HG03045 (cell line): ENCODE results near the gene CELA2A.
"Not testable (repeated sequence)": the region's sequence is repeated elsewhere in the genome, so short reads cannot be mapped to it uniquely, and the experiment has no call there.

ENCODE experiments used
- ATAC-seq: cut with Tn5 transposase; IDR thresholded peaks from one replicate; pipeline ENCODE4 v1.9.1; 2021; ENCODE audit warnings: mild to moderate bottlenecking, moderate library complexity; ENCODE audit not compliant: unreplicated experiment

CELA2A gene

DNA sequence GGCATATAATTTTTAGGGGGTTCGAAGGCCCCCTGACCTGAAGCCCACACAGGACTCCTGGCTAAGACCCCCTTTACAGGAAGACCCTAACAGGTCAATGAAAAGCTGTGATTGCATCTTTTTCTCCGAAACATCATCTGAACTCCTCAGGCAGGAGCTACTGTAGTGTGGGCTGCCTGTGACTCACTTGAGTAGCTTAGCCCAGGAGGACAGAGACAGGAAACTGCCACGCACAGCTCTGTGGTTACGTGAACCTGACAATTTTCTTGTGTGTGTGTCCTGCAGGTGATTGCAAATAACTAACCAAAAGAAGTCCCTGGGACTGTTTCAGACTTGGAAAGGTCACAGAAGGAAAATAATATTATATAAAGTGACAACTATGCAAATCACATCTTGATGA lies 34.5 kb downstream of the CELA2A start:
- ATAC-seq = not testable (repeated sequence)

DNA sequence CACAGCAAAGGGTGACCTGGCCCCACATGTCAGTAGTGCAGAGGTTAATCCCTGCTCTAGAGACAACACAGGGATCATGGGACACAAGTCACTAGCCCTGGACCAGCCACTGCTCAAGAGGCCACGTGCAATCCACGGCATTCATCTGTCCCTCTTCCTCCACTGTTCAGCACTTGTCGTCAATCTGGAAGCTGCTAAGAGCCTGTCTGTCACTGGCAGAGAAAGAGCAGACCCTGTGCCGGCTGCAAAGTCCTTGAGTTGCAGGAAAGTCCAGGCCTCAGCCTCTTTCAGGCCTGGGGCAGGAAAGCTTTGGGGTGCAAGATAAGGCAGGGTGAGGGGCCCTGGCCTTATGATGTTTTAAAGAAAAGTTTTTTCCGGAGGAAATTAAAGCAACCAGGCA lies 36.1 kb downstream of the CELA2A start:
- no peak for ATAC-seq

DNA sequence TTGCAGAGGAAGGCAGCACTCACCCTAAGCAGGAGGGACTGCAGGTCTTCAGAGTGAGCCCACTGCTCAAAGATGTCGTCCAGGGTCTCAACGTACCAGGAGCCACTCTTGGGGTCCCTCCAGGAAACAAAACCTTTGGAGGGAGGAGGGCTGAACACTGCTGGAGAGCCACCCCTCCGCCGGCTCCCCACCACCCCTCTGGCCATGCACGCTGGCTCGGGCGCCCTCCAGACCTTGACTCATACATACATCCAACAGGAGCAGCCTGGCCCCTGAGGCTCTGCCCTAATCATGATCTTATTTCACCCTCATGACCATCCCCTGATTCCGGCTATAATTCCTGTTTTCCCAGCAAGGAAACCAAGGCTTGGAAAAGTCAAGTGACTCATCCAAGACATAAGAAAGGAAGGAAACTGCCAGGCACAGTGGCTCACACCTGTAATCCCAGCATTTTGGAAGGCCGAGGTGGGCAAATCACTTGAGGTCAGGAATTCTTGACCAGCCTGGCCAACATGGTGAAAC lies 37.4 kb downstream of the CELA2A start:
- ATAC-seq = no peak

DNA sequence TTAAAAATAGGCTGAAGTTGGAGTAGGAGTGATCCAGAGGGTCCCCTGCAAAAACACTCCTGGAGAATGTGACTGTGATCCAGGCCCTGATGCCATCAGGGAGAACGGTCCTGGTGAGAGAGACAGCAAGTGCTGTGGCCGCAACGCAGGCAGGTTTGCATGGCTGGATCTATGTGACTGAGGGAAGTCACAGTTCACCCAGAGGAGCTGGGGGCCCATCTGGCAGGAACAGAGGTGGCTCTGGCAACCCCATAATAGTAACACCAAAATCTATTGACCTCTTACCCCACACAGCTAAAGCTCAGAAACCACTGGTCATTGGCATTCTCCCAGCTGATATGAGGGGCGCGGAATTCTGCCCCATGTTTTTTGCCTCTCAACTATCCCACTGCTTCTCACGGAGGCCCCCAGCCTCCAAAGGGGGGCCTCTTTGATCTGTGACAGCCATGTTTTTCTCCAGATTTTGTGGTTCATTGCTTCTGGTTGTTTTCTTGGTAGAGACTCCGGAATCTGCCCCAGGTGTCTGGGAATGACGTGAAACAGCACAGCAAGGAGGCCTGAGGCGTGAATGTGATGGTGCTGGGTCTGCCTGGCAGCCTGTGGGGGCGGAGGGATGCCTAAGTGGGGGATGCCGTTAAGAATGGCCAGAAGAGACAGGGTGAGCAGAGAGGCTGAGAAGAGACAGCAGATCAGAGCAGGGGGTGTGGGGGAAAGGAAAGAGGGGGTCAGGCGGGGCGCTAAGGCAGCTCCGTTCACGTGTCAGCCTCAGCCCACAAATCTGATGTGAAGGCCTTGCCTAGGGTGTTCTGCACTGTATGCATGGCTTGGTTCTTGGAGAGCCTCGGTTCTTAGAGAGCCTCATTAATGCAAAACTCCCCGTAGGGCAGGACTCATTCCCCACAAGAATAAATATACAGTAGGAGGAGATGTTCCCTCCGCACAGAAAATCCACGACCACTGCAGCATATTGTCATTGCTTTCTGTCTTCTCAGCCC lies 43.9 kb downstream of the CELA2A start:
- ATAC-seq = no peak

DNA sequence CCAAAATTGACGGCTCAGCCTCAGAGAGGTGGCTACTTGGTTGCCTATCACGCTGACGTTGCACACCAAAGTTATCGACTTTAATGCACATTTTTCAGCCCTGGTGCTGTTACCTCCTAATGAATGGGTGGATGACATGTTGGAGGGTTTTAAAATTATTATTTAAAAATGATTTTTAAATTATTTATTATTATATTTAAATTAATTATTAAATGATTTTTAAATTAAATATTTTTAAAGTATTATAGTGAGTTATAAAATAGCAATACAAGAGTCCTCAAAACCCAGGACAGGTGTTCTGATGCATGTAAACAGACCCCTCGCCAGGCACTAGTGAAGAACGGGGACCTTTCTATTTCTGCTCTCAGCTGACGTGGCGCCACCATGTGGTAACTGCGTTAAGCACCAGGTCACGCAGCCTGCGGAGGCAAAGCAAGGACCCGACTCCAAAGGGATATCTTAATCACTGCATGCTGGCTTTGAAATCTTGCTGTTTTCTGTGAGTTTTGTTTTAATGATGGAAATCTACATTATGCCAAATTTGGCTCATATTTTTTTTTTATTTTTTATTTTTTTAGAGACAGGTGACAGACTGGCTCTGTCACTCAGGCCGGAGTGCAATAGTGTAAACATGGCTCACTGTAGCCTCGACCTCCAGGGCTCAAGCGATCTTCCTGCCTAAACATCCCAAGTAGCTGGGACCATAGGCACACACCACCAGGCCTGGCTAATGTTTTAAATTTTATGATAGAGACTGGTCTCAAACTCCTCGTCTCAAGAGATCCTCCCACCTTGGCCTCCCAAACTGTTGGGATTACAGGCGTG lies 44.9 kb downstream of the CELA2A start:
- no peak for ATAC-seq

DNA sequence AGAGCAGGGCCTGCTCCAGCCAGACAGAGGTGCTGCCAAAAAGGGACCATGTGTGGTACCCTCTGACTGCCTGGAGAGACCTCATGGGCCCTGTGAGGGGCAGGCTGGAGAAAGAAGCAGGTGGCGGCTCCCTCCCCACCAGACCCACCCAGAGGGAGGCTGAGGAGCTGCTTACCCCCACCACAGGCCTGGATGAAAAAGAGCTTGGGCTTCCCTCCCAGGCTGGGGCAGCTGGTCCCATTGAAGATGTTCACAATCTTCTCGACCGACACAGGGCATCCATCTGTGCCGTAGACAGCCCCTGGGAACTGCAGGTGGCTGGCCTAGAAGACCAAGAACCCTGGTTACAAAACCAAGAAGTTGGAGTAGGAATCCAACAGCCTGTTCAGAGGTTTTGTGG lies 47.9 kb downstream of the CELA2A start:
- no peak for ATAC-seq

DNA sequence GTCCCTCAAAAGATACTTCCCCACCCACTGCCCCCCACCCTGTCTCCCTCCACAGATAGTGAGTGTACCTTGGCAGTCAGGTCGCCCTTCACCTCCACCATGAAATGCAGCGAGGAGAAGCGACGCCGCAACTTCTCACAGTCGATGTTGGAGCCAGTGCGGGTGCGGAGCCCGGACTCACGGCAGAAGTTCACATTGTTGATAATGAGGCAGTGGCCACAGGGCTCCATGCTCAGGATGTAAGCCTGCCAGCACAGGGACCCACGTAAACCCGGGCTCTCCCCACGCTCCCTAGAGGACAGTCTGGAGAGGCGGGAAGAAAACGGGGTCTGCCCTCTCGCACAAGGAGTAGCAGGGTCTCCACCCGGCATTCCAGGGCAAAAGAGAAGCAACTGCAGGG lies 50.3 kb downstream of the CELA2A start:
- ATAC-seq = no peak

DNA sequence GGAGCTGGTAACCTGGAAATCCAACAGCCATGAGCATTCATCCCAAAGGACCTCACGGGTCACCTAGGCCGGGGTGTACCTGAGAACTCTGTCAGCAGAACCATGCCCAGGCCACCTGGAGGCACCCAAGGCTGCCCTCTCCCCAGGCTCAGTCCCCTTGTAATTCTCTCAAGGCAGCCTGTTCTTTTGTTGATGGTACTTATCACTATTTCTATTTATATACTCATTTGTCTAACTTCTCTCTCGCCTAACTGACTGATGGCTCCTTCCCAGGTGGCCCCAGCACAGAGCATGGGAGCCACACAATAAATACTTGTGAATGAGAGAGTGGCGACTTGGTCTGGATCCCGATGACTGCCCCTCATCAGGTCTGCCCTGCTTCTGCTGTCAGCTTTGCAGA lies 50.7 kb downstream of the CELA2A start:
- ATAC-seq = no peak

DNA sequence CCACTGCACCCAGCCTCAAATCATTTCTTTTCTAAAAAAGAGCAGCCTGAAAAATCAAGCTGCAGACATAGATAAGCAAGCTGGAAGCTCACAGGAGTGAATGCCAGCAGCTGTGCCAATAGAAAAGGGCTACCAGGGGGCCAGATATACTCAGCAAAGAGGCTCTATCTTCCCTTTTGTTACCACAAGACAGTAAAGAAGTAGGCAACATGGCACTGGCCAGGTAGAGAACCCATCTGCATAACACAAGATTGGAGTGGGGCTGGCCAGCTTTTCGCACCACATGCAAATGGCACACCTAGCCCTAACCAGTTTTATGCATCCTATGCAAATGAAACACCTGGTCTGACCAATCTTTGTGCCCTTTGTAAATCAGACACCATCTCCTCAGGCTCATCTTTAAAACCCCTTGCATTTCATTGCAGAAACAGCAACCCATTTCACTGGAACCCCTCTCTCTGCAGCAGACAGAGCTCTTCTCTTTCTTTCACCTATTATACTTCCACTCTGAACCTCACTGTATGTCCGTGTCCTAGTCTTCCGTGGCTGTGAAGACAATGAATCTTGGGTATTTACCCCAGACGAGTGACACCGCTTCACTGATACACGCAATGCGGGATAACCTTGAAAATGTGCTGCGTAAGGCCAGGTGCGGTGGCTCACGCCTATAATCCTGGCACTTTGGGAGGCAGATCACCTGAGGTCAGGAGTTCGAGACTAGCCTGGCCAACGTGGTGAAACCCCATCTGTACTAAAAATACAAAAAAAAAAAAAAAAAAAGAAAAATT lies 52.4 kb downstream of the CELA2A start:
- no peak for ATAC-seq

DNA sequence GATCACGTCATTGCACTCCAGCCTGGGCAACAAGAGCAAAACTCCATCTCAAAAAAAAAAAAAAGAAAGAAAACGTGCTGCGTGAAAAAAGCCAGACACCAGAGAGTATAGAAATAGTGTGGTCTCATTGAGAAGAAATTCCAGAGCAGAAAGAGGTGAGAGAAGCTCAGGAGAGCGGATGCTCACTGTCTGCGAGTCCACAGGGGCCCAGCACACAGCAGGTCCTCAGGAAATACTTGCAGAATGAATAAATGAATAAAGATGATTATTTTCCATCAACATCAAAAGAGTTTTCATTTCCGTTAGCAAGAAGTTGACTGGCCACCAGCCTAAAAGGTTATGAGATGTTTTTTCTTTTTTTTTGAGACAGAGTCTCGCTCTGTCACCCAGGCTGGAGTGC lies 53.1 kb downstream of the CELA2A start:
- ATAC-seq = no peak

DNA sequence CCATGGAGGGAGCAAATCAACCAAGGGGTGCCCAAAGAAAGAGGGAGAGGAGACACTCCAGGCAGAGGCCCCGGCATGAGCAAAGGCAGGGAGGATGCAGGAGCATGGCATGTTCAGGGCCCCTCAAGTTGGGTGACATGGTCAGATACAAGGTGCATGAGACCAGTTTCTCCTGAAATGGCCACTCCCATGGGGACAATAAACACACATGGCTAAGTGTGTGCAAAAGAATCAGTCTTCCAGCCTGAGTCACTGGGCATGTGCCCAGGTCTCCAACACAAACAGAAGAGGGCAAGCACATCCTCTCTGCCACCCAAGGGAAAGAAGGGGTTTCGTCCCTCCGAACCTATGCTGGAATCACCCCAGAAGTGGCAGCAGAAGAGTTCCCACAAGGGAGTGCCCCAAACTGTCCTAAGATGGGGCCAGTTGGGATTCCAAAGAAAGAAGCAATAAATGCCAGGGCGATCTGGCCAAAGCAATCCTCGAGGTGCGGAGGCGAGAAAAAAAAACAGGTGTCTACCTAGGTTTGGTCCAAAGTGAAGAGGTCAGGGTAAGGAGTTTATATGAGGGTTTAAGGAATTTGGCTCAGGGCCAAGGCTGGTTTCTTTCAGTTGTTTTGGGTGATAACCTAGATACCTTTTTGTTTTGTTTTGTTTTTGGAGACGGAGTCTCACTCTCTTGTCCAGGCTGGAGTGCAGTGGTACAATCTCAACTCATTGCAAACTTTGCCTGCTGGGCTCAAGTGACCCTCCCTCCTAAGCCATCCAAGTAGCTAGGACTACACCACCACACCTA lies 54.3 kb downstream of the CELA2A start:
- no peak for ATAC-seq

DNA sequence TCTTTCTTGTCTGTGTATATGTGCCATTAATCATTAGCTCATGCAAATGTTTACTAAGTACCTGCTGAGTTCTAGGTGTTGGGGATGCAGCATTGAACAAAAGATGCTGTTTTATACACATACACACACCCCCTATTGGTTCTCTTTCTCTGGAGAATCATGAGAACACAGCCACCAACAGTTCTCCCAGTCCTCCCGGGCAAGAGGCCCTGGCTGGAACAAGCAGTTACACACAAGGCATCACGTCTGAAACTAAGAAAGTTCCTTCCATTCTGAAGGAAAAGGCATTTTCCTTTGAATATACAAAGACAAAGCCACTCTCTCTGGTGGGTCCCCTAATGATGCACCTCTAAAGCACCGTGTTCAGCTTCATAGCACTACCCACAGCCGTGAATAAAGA lies 56.7 kb downstream of the CELA2A start:
- ATAC-seq = no peak

DNA sequence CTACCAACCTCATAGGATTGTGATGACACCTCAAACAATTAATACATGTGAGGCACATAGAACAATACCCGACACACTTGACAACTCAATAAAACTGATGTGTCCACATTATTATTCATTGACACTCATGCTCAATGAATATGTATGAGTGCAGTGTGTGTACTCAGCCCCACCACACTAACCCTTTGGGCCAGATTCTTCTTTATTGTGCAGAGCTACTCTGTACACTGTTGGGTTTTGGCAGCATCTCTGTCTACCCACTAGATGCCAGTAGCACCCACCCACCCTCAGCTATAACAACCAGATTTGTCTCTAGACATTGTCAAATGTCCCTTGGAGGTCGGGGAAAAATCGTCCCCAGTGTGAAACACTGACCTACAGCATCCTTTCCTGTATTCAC lies 57.4 kb downstream of the CELA2A start:
- ATAC-seq = no peak

DNA sequence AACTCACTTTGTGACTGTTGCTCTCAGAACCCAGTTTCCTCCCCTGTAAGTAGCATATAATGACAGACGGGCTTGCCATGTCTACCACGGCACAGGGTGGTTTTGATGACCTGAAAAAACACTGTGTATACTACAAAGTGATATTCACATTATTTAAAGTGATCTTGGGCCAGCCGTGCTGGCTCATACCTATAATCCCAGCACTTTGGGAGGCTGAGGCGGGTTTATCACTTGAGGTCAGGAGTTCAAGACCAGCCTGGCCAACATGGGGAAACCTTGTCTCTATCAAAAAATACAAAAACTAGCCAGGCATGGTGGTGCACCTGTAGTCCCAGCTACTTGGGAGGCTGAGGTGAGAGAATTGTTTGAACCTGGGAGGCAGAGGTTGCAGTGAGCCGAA lies 58.0 kb downstream of the CELA2A start:
- ATAC-seq = not testable (repeated sequence)

DNA sequence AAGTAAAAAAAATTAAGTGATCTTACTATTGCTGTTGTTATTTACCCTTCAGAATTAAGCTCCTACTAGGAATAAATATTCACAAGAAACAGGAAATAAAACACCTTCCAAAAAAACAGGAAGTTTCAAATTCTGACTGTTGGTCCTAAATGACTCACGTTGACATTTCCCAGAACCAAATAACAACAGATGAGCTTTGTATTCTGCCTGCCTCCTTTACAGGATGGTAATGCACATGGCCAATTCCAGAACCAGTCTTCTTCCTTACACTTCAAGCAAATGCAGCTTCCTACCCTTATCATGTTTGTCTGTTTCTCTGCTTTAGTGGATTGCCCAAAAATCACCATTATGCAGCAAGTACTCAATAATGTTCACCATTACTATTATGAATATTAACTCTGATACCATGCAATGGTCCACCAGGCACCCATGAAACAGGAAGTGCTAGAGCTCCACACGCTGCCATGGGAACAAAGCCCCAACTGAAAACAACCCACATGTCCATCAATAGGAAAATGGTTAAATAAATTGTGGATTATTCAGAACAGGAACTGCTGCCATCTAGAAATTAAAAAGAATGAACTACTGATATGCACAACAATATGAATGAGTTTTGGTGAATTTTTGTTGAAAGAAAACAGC lies 58.6 kb downstream of the CELA2A start:
- no peak for ATAC-seq

DNA sequence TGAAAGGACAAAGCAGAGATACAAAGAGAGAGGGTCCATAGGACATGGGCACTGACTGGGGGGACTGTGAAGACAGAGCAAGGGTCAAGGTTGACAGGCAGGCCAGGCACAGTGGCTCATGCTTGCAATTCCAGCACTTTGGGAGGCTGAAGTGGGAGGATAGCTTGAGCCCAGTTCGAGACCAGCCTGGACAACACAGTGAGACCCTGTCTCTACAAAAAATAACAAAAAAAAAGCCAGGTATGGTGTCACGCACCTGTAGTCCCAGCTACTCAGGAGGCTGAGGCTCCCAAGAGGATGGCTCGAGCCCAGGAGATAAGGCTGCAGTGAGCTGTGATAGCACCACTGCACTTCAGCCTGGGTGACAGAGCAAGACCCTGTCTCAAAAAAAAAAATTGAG lies 63.1 kb downstream of the CELA2A start:
- no peak for ATAC-seq

DNA sequence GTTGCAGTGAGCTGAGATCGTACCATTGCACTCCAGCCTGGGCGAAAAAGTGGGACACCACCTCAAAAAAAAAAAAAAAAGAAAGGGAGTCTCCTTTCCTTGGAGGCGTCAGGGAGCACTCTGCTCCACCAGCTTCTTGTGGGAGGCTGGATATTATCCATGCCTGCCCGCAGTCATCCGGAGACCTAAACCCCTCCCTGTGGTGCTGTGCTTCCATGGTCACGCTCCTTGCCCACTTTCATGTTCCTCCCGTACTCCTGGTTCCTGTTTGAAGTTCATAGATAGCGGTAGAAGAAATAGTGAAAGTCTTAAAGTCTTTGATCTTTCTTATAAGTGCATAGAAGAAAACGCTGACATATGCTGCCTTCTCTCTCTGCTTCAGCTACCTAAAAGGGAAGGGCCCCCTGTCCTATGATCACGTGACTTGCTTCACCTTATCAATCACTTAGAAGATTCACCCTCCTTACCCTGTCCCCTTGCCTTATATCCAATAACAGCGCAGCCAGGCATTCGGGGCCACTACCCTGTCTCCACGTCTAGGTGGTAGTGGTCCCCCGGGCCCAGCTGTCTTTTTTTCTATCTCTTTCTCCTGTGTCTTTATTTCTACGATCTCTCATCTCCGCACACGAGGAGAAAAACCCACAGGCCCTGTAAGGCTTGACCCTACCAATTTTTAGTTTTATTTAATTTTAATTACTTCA lies 64.8 kb downstream of the CELA2A start:
- not testable (repeated sequence) for ATAC-seq
